ENCODE results near the gene SYNJ2. TPM values are rescaled to one million over a fixed set of nuclear protein-coding genes. Genes with fewer than 3 reads are reported as not detected.

SYNJ2 gene
- total RNA-seq, 4 donors from 2014 or later = 6.6 to 15.6 (median 9.8) TPM

- peaks cover 0 to 95% (median 5%) of the 10 kb centered on the region in 3 donors for H3K36me3 ChIP-seq
- WGBS, 2 donors = 89 to 91% methylated on average over 14 of the region's 14 CpGs
- intact Hi-C loops (cut with DNase I) = no loop called here
- peaks cover 0 to 3% (median 0%) of the 10 kb centered on the region in 3 donors for H3K4me1 ChIP-seq
- H3K27ac ChIP-seq = peak overlapping the region in 2 of 4 donors; percentile 5 to 35
- TF ChIP-seq CTCF (IDR thresholded peaks at IDR 0.05) (no peak), POLR2A (IDR thresholded peaks at IDR 0.05) (no peak)
- H3K4me3 ChIP-seq = no peak overlapping the region
- no peak for DNase-seq
- H3K9me3 ChIP-seq = no peaks in the 10 kb centered on the region
- no peaks in the 10 kb centered on the region for H3K27me3 ChIP-seq
Measured at GRCh38 chr6:158087224-158087867, 105.7 kb downstream of the SYNJ2 start.

DNA sequence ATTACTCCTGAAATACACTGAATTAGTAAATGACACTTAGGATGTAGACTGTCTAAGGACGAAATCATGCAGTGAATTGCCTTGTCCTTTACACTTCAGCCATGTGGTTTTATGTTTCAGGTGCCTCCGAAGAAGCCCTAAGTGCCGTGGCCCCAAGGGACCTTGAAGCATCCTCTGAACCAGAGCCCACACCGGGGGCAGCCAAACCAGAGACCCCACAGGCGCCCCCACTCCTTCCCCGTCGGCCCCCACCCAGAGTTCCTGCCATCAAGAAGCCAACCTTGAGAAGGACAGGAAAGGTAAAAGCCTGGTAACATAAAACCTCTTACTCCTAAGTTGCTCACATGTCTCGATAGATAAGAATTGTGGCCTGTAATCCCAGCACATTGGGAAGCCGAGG lies 111.1 kb downstream of the SYNJ2 start:
- H3K36me3 ChIP-seq = peaks cover 5 to 95% (median 7%) of the 10 kb centered on the region in 3 donors
- intact Hi-C loops (cut with DNase I) = no loop called here

DNA sequence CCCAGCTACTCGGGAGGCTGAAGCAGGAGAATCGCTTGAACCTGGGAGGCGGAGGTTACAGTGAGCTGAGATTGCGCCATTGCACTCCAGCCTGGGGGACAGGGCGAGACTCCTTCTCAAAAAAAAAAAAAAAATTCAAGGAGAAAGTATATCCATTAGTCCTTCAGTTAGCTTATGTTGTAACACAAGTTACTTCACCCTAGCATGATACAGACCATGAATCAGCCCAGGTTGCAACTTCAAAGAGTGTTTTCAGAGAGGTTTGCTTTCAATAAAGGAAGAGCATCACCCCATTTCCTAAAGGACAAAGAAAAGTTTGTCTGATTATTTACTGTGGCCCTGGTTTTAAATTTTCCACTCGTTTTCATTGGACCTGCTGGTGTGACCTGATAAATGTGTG lies 113.4 kb downstream of the SYNJ2 start:
- intact Hi-C loops (cut with DNase I) = no loop called here
- Histone ChIP-seq H3K27ac (no peak overlapping the region), H3K36me3 (peaks cover 5 to 75% (median 7%) of the 10 kb centered on the region in 3 donors), H3K4me3 (no peak overlapping the region), H3K27me3 (no peaks in the 10 kb centered on the region), H3K9me3 (no peaks in the 10 kb centered on the region), H3K4me1 (no peaks in the 10 kb centered on the region)
- WGBS, 2 donors = 83 to 94% methylated on average over 3 to 6 of the region's 6 CpGs
- TF ChIP-seq POLR2A (IDR thresholded peaks at IDR 0.05) (no peak), CTCF (IDR thresholded peaks at IDR 0.05) (no peak)
- no peak for DNase-seq

More for the DNA sequence above, 111.1 kb downstream of the SYNJ2 start:
- H3K27me3 ChIP-seq = no peaks in the 10 kb centered on the region
- no peak overlapping the region for H3K4me3 ChIP-seq
- H3K27ac ChIP-seq = no peak overlapping the region
- H3K9me3 ChIP-seq = no peaks in the 10 kb centered on the region
- DNase-seq = no peak
- no peaks in the 10 kb centered on the region for H3K4me1 ChIP-seq
- 91 to 92% methylated on average over 2 to 6 of the region's 9 CpGs for WGBS, 2 donors
- TF ChIP-seq CTCF (IDR thresholded peaks at IDR 0.05) (no peak), POLR2A (IDR thresholded peaks at IDR 0.05) (no peak)

GRCh38 chr6:158095671-158096070 lies 114.0 kb downstream of the SYNJ2 start:
- TF ChIP-seq CTCF (IDR thresholded peaks at IDR 0.05) = no peak
- no peak for TF ChIP-seq POLR2A (IDR thresholded peaks at IDR 0.05)
- WGBS, 2 donors = 80% methylated on average over 3 of the region's 15 CpGs; no CpG with 5 or more reads in 1 of the 2 donors
- H3K27me3 ChIP-seq = no peaks in the 10 kb centered on the region
- H3K36me3 ChIP-seq = peaks cover 5 to 68% (median 7%) of the 10 kb centered on the region in 3 donors
- H3K4me3 ChIP-seq = no peak overlapping the region
- no peaks in the 10 kb centered on the region for H3K4me1 ChIP-seq
- H3K9me3 ChIP-seq = no peaks in the 10 kb centered on the region
- intact Hi-C loops (cut with DNase I) = no loop called here
- DNase-seq = no peak
- no peak overlapping the region for H3K27ac ChIP-seq

DNA sequence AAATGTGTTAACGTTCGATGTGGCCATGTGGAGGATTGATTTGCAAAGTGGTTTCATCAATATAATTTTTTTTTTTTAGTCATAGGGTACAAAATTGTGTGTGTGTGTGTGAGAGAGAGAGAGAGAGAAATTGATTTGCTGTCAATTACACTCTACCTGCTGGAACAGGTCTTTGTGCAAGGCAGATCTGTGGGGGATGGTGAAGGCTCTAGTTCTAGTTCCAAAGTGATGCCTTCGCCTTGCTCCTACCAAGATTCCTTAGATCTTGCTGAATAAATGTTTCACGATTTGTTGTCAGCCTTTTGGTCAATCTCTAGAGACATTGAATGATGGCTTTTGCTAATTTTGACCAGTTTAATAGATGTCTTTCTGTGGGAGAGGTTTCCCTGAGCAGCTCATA lies 121.6 kb downstream of the SYNJ2 start:
- Histone ChIP-seq H3K27ac (no peak overlapping the region), H3K4me1 (no peaks in the 10 kb centered on the region), H3K9me3 (no peaks in the 10 kb centered on the region), H3K27me3 (no peaks in the 10 kb centered on the region), H3K36me3 (no peaks in the 10 kb centered on the region), H3K4me3 (no peak overlapping the region)
- 84 to 87% methylated on average over 4 of the region's 4 CpGs for WGBS, 2 donors
- intact Hi-C loops (cut with DNase I) = no loop called here
- no peak for DNase-seq
- TF ChIP-seq POLR2A (IDR thresholded peaks at IDR 0.05) (no peak), CTCF (IDR thresholded peaks at IDR 0.05) (no peak)
